NCI-H146 treated with DMSO at 0.1 percent for 48 hours (cell line): Measurements from ENCODE around the gene CMTM5.

Source experiments
- DNase-seq: peaks from one replicate; lab custom pipeline; 2025; ENCODE audit not compliant: unreplicated experiment; lab: John Stamatoyannopoulos, UW

Gene CMTM5

GRCh38 chr14:23376482-23377197 is at the start of gene CMTM5:
Gene CMTM5, plus strand, starts transcription at chr14:23377046. Its CDS starts 206 bp downstream, at chr14:23377252.
- no peak for DNase-seq

GRCh38 chr14:23327947-23328744 is 48.7 kb upstream of the CMTM5 start:
- peak; percentile 31 for DNase-seq

- DNase-seq: no peak
Measured at GRCh38 chr14:23335623-23336022, 41.2 kb upstream of the CMTM5 start.

- DNase-seq: no peak
Measured at GRCh38 chr14:23339506-23340268, 37.2 kb upstream of the CMTM5 start.

- DNase-seq: no peak
Measured at GRCh38 chr14:23344481-23344880, 32.4 kb upstream of the CMTM5 start.

GRCh38 chr14:23345987-23346692 is 30.7 kb upstream of the CMTM5 start:
- DNase-seq: no peak

GRCh38 chr14:23346693-23347405 is 30.0 kb upstream of the CMTM5 start:
- DNase-seq: no peak

GRCh38 chr14:23347406-23348296 is 29.2 kb upstream of the CMTM5 start:
- DNase-seq: no peak

GRCh38 chr14:23348297-23348655 is 28.6 kb upstream of the CMTM5 start:
- no peak for DNase-seq

- DNase-seq: no peak
Measured at GRCh38 chr14:23349156-23349845, 27.5 kb upstream of the CMTM5 start.

- DNase-seq: no peak
Measured at GRCh38 chr14:23351681-23352505, 25.0 kb upstream of the CMTM5 start.

GRCh38 chr14:23352506-23353432 is 24.1 kb upstream of the CMTM5 start, which contains the start of gene SLC22A17:
Gene SLC22A17, minus strand, starts transcription at chr14:23352887.
- peak; percentile 26 for DNase-seq

- DNase-seq: no peak
Measured at GRCh38 chr14:23353433-23353780, 23.4 kb upstream of the CMTM5 start.

GRCh38 chr14:23354990-23355389 is 21.9 kb upstream of the CMTM5 start:
- DNase-seq: no peak

- DNase-seq: no peak
Measured at GRCh38 chr14:23355871-23356435, 20.9 kb upstream of the CMTM5 start.

- DNase-seq: no peak
Measured at GRCh38 chr14:23356662-23357061, 20.2 kb upstream of the CMTM5 start.

GRCh38 chr14:23357261-23357660 is 19.6 kb upstream of the CMTM5 start:
- DNase-seq: no peak
